GM12874 (cell line): Measurements from ENCODE around the gene DHX36.

ENCODE experiments used
- CTCF ChIP-seq: IDR thresholded peaks from 2 replicates; pipeline ENCODE4 v1.5.1; 2011; ENCODE audit warnings: low read depth, mild to moderate bottlenecking, control low read depth, low read length, moderate library complexity; ENCODE audit not compliant: insufficient read depth

Gene DHX36

GRCh38 chr3:154241496-154241895 lies 82.8 kb downstream of the DHX36 start:
- no peak for TF ChIP-seq CTCF

DNA sequence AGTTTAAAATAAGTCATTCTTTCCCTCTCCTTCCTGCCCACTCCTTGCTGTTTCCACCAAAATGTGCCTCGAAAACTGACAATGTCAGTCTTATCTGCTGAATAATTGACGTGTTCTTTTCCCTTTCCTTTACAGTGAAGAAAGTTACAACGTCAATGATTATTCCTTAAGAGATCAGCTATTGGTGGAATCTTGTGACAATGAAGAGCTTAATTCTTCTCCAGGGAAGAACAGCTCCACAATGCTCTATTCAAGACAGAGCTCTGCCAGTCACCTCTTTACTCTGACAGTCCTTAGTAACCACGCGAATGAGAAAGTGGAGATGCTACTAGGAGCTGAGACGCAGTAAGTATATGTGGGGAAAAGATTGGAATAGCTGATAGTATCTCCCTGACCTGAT lies 84.1 kb downstream of the DHX36 start:
- no peak for TF ChIP-seq CTCF

DNA sequence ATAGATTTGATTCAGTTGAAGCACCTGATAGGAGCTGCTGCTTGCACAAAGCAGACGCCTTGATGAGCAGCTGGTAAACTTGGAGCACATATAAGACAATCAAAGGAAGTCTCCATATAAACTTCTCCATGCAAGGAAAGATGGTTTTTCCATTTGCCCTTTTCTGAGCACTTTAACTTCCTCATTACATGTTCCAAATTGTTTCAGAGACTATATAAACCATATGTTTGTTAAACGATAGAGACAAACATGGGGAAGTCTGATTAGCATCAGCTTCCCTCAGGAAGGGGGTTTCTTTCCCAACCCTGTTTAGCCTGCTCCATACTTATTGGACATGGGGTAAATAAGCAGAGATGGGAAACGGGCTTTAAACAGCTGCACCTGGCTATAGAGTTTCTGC lies 88.0 kb downstream of the DHX36 start:
- TF ChIP-seq CTCF, result no peak

- TF ChIP-seq CTCF, result no peak
Measured at GRCh38 chr3:154235330-154235729, 89.0 kb downstream of the DHX36 start.

GRCh38 chr3:154229217-154229590 lies 95.1 kb downstream of the DHX36 start:
- no peak for TF ChIP-seq CTCF

DNA sequence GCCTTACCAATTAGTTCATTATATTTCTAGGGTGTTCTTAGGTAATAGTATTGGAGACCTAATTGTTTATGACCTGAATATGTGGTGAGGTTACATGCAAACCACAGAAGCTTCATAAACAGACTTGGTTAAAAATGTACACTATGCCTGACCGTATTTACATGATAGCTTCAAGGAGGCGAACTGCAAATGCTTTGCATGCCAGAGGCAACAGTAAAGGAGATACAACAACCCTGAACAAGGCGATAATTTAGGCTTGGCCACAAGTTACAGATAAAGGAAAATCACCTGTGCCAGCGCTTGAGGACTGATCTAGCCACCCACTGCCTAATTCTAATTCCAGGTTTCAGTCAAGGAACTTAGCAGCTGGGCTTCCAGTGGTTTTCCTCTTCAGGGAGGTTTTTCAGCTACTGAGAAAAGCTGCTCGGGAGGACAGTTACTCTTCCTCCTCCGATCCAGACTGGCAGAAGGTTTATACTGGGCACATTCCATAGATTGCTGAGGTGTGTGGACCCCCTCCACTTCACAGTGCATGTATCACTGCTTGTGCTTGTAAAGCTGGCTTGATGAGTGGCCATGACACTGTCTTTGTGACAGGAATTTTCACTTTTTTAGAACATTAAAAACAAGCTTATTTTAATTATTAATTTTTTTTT lies 95.6 kb downstream of the DHX36 start:
- no peak for TF ChIP-seq CTCF

GRCh38 chr3:154227531-154227930 lies 96.8 kb downstream of the DHX36 start:
- TF ChIP-seq CTCF, result no peak
